ENCODE results near the gene FBXO9. TPM values are rescaled to one million over a fixed set of nuclear protein-coding genes. Genes with fewer than 3 reads are reported as not detected.

The FBXO9 gene
- total RNA-seq, 1 experiment from 2014 or later, result 63.6 TPM

DNA sequence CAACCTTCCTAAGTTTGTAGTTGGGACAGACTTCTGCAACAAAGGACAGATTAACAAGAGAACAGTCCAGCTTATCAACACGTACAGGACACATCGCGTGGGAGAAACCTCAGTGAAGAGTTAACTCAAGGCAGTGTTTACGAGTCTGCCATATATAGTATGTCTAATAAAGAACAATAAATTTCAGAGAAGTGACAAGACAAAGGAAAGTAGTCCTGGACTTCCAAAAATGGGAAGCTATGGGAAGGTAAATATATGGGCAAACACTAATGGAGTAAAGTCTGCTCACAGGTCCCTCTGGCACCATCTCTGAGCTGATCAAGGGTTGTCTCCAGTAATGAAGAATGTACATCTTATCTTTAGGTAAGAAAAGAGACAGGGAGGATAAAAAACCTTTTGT is 48.5 kb downstream of the FBXO9 start:
- no peak overlapping the region for H3K4me3 Mint-ChIP-seq (ENCODE audit: unreplicated experiment)
- DNase-seq (ENCODE audit: unreplicated experiment), result no peak
- intact Hi-C loops (cut with micrococcal nuclease), result no loop called here
- H3K27me3 Mint-ChIP-seq (ENCODE audit: insufficient read depth, unreplicated experiment), result no peaks in the 10 kb centered on the region
- no TSS peak for BruUV-seq (replicated peaks)
- peaks cover 25% of the 10 kb centered on the region for H3K4me1 Mint-ChIP-seq (ENCODE audit: insufficient read depth, unreplicated experiment)
- ChIA-PET POLR2A (interaction anchor here (0.6 to 2.3 kb wide), 4 partner anchors 41 to 498 kb away, joined by 4 to 6 read pairs (median 4); no protein-coding TSS in a partner anchor), CTCF (interaction anchor here (0.7 to 1.0 kb wide), 2 partner anchors 15 to 187 kb away, joined by 3 to 5 read pairs; no protein-coding TSS in a partner anchor)
- H3K27ac Mint-ChIP-seq (ENCODE audit: low read depth, unreplicated experiment), result no peak overlapping the region
- H3K36me3 Mint-ChIP-seq (ENCODE audit: insufficient read depth, unreplicated experiment), result no peaks in the 10 kb centered on the region
- no peak for TF ChIP-seq CTCF (IDR thresholded peaks at IDR 0.05; ENCODE audit: unreplicated experiment)
- H3K9me3 Mint-ChIP-seq (ENCODE audit: unreplicated experiment), result no peaks in the 10 kb centered on the region

DNA sequence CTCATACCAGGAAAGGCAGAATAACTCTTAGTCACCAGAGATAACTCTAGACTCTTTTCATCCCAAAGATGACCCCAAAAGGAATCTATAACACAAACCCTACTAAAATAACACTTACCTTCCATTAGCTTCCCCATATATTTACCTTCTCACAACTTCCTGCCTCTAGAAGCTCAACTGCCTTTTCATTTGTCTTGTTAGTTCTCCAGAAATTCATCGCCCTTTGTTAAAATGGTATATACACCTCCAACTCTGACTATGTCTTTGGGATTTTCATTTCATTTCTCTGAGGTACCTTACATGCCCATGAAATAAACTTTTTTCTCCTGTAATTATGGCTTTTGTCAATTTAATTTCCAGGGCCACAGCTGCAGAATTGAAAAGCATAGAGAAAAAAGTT is 49.9 kb downstream of the FBXO9 start:
- CTCF ChIA-PET, result interaction anchor here (0.5 to 1.1 kb wide), 2 partner anchors 8 to 117 kb away, joined by 3 to 4 read pairs; no protein-coding TSS in a partner anchor
- TF ChIP-seq CTCF (IDR thresholded peaks at IDR 0.05; ENCODE audit: unreplicated experiment), result no peak

DNA sequence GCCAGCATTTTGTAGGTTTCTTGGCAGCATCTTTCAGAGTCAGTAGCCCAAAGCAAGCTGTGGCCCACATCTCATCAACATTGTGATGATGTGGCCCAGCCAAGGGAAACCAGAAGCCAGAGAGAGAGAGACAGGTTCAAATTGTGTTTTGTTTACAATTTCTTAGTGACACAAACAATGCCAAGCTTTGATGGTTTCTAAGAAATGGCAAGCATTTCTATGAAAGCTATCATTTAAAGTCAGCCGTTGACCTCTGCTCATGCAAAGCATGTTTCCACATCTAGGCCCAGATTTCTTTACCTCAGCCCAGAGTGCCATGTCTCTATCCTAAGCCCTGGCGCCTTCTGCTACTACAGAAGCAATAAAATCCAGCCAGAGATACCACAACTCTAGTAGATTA is 50.5 kb downstream of the FBXO9 start:
- no peak overlapping the region for H3K27ac Mint-ChIP-seq (ENCODE audit: low read depth, unreplicated experiment)
- intact Hi-C loops (cut with micrococcal nuclease), result no loop called here
- peaks cover 37% of the 10 kb centered on the region for H3K4me1 Mint-ChIP-seq (ENCODE audit: insufficient read depth, unreplicated experiment)
- BruUV-seq (replicated peaks), result no TSS peak
- DNase-seq (ENCODE audit: unreplicated experiment), result no peak
- H3K27me3 Mint-ChIP-seq (ENCODE audit: insufficient read depth, unreplicated experiment), result no peaks in the 10 kb centered on the region
- H3K4me3 Mint-ChIP-seq (ENCODE audit: unreplicated experiment), result no peak overlapping the region
- ChIA-PET POLR2A (no interaction called here), CTCF (interaction anchor here (1.1 kb wide), 1 partner anchor 9 kb away, joined by 3 read pairs; no protein-coding TSS in a partner anchor)
- no peak for TF ChIP-seq CTCF (IDR thresholded peaks at IDR 0.05; ENCODE audit: unreplicated experiment)
- no peaks in the 10 kb centered on the region for H3K9me3 Mint-ChIP-seq (ENCODE audit: unreplicated experiment)
- no peaks in the 10 kb centered on the region for H3K36me3 Mint-ChIP-seq (ENCODE audit: insufficient read depth, unreplicated experiment)

More for the DNA sequence above, 49.9 kb downstream of the FBXO9 start:
- Mint-ChIP-seq H3K27me3 (ENCODE audit: insufficient read depth, unreplicated experiment) (no peaks in the 10 kb centered on the region), H3K27ac (ENCODE audit: low read depth, unreplicated experiment) (no peak overlapping the region), H3K4me3 (ENCODE audit: unreplicated experiment) (no peak overlapping the region), H3K4me1 (ENCODE audit: insufficient read depth, unreplicated experiment) (peaks cover 32% of the 10 kb centered on the region), H3K9me3 (ENCODE audit: unreplicated experiment) (no peaks in the 10 kb centered on the region), H3K36me3 (ENCODE audit: insufficient read depth, unreplicated experiment) (no peaks in the 10 kb centered on the region)
- intact Hi-C loops (cut with micrococcal nuclease), result no loop called here
- DNase-seq (ENCODE audit: unreplicated experiment), result no peak
- POLR2A ChIA-PET, result no interaction called here
- no TSS peak for BruUV-seq (replicated peaks)

- no peak for DNase-seq (ENCODE audit: unreplicated experiment)
- CTCF ChIA-PET, result interaction anchor here (0.6 to 1.2 kb wide), 2 partner anchors 20 to 712 kb away, joined by 3 read pairs; no protein-coding TSS in a partner anchor
- intact Hi-C loops (cut with micrococcal nuclease), result no loop called here
- Mint-ChIP-seq H3K9me3 (ENCODE audit: unreplicated experiment) (no peaks in the 10 kb centered on the region), H3K4me1 (ENCODE audit: insufficient read depth, unreplicated experiment) (peaks cover 20% of the 10 kb centered on the region), H3K4me3 (ENCODE audit: unreplicated experiment) (no peak overlapping the region), H3K36me3 (ENCODE audit: insufficient read depth, unreplicated experiment) (no peaks in the 10 kb centered on the region), H3K27ac (ENCODE audit: low read depth, unreplicated experiment) (peak overlapping the region; percentile 60), H3K27me3 (ENCODE audit: insufficient read depth, unreplicated experiment) (no peaks in the 10 kb centered on the region)
- BruUV-seq (replicated peaks), result no TSS peak
- no peak for TF ChIP-seq CTCF (IDR thresholded peaks at IDR 0.05; ENCODE audit: unreplicated experiment)
- POLR2A ChIA-PET, result interaction anchor here (0.6 to 1.3 kb wide), 3 partner anchors 12 to 289 kb away, joined by 3 to 5 read pairs (median 4); no protein-coding TSS in a partner anchor
Measured at GRCh38 chr6:53119349-53119748, 54.1 kb downstream of the FBXO9 start.

Data from MCF 10A (cell line).